ENCODE measurements around the gene BEND4. TPM values are rescaled to one million over a fixed set of nuclear protein-coding genes. Genes with fewer than 3 reads are reported as not detected.

Gene BEND4
- total RNA-seq, 2 experiments from 2014 or later, result 0.06 to 0.11 TPM

DNA sequence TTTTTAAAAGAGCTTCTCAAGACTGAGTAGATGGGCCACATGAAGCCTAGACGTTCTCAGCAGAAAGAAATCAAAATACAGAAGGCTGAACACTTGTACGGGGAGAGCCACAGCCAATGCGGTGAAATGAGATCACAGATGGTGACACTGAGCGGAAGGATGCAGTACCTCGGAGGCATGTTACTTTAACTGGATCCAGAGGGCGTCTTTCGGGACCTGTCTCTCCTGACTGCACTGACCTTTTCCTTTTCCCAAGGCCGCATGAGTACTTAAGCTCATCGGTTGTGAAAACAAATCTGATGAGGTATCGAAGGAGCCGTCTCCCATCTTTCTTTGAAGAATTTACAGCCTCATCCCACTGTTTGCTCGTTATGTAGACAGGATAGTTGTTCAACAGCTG lies 32.6 kb downstream of the BEND4 start:
- no peaks in the 10 kb centered on the region for H3K9me3 Mint-ChIP-seq
- no peak for TF ChIP-seq CTCF (IDR thresholded peaks at IDR 0.05)
- peaks cover 4% of the 10 kb centered on the region for H3K27me3 Mint-ChIP-seq
- Histone ChIP-seq H3K4me1 (ENCODE audit: insufficient read depth, low read length) (no peaks in the 10 kb centered on the region), H3K4me3 (ENCODE audit: low read length) (no peak overlapping the region), H3K27me3 (ENCODE audit: control insufficient read depth in 1 of 2, insufficient read depth in 2 of 2, low read length in 2 of 2) (no peaks in the 10 kb centered on the region), H3K27ac (ENCODE audit: low read depth in 1 of 2, low read length in 2 of 2) (no peak overlapping the region), H3K9me3 (ENCODE audit: control insufficient read depth in 1 of 2, insufficient read depth in 1 of 2, low read length in 2 of 2) (no peaks in the 10 kb centered on the region), H3K36me3 (ENCODE audit: insufficient read depth, low read length) (no peaks in the 10 kb centered on the region)
- no peaks in the 10 kb centered on the region for H3K36me3 Mint-ChIP-seq (ENCODE audit: low read depth)
- no peak for DNase-seq
- no peak for ATAC-seq (ENCODE audit: poor library complexity)
- ChIA-PET POLR2A (no interaction called here), CTCF (no interaction called here)
- H3K4me1 Mint-ChIP-seq (ENCODE audit: low read depth), result no peaks in the 10 kb centered on the region
- H3K4me3 Mint-ChIP-seq, result no peak overlapping the region
- intact Hi-C loops (cut with DNase I, micrococcal nuclease), result no loop called here
- no peak overlapping the region for H3K27ac Mint-ChIP-seq

- H3K27ac Mint-ChIP-seq, result no peak overlapping the region
- H3K4me3 Mint-ChIP-seq, result no peak overlapping the region
- CTCF ChIA-PET, result no interaction called here
- intact Hi-C loops (cut with DNase I, micrococcal nuclease), result no loop called here
- DNase-seq, result no peak
- POLR2A ChIA-PET, result no interaction called here
- peaks cover 4% of the 10 kb centered on the region for H3K9me3 Mint-ChIP-seq
- H3K36me3 Mint-ChIP-seq (ENCODE audit: low read depth), result no peaks in the 10 kb centered on the region
- no peaks in the 10 kb centered on the region for H3K4me1 Mint-ChIP-seq (ENCODE audit: low read depth)
- no peak for ATAC-seq (ENCODE audit: poor library complexity)
- no peak overlapping the region for H3K27ac ChIP-seq (ENCODE audit: low read depth in 1 of 2, low read length in 2 of 2)
- H3K27me3 Mint-ChIP-seq, result peaks cover 37% of the 10 kb centered on the region
- no peaks in the 10 kb centered on the region for H3K27me3 ChIP-seq (ENCODE audit: control insufficient read depth in 1 of 2, insufficient read depth in 2 of 2, low read length in 2 of 2)
- TF ChIP-seq CTCF (IDR thresholded peaks at IDR 0.05), result no peak
- H3K36me3 ChIP-seq (ENCODE audit: insufficient read depth, low read length), result no peaks in the 10 kb centered on the region
- H3K4me3 ChIP-seq (ENCODE audit: low read length), result no peak overlapping the region
- no peaks in the 10 kb centered on the region for H3K4me1 ChIP-seq (ENCODE audit: insufficient read depth, low read length)
- no peaks in the 10 kb centered on the region for H3K9me3 ChIP-seq (ENCODE audit: control insufficient read depth in 1 of 2, insufficient read depth in 1 of 2, low read length in 2 of 2)
These were observed 39.6 kb downstream of the BEND4 start for GRCh38 chr4:42112846-42113245.

- H3K36me3 ChIP-seq (ENCODE audit: insufficient read depth, low read length), result no peaks in the 10 kb centered on the region
- no peak overlapping the region for H3K4me3 ChIP-seq (ENCODE audit: low read length)
- no peaks in the 10 kb centered on the region for H3K4me1 ChIP-seq (ENCODE audit: insufficient read depth, low read length)
- peaks cover 10% of the 10 kb centered on the region for H3K9me3 Mint-ChIP-seq
- ChIA-PET POLR2A (no interaction called here), CTCF (no interaction called here)
- no peaks in the 10 kb centered on the region for H3K36me3 Mint-ChIP-seq (ENCODE audit: low read depth)
- no peak for ATAC-seq (ENCODE audit: poor library complexity)
- peaks cover 8% of the 10 kb centered on the region for H3K27me3 Mint-ChIP-seq
- TF ChIP-seq CTCF (IDR thresholded peaks at IDR 0.05), result no peak
- intact Hi-C loops (cut with DNase I, micrococcal nuclease), result no loop called here
- no peak for DNase-seq
- no peak overlapping the region for H3K4me3 Mint-ChIP-seq
- H3K27ac Mint-ChIP-seq, result no peak overlapping the region
- H3K27ac ChIP-seq (ENCODE audit: low read depth in 1 of 2, low read length in 2 of 2), result no peak overlapping the region
- H3K27me3 ChIP-seq (ENCODE audit: control insufficient read depth in 1 of 2, insufficient read depth in 2 of 2, low read length in 2 of 2), result no peaks in the 10 kb centered on the region
- no peaks in the 10 kb centered on the region for H3K9me3 ChIP-seq (ENCODE audit: control insufficient read depth in 1 of 2, insufficient read depth in 1 of 2, low read length in 2 of 2)
- H3K4me1 Mint-ChIP-seq (ENCODE audit: low read depth), result no peaks in the 10 kb centered on the region
These were observed 47.9 kb downstream of the BEND4 start for GRCh38 chr4:42104521-42104920.
